Heart right ventricle (tissue), 16 donors: ENCODE measurements around the gene NUBPL. TPM values are rescaled to one million over a fixed set of nuclear protein-coding genes. Genes with fewer than 3 reads are reported as not detected.

Source experiments
- ATAC-seq, 8 donors: fragments of 200-7000 bp; cut with Tn5 transposase; one replicate each; pipeline ENCODE4 v1.9.1; 2020; ENCODE audit warnings: mild to moderate bottlenecking in 8 of 8, moderate library complexity in 8 of 8, moderate number of reproducible peaks in 1 of 8
- DNase-seq, 2 donors: peaks; one replicate each; pipeline ENCODE4 v3.0.0-alpha.2; 2020
- H3K27ac ChIP-seq, 10 donors: fragments of 200-600 bp; sonication (generic) in 2 of 10; one replicate each; pipeline versions ENCODE4 v1.5.0 to v1.8.0; 2020 to 2022; ENCODE audit warnings: mild to moderate bottlenecking in 3 of 10
- H3K27me3 ChIP-seq, 7 donors: fragments of 200-600 bp; one replicate each; pipeline ENCODE4 v1.8.0; 2021 to 2022; ENCODE audit warnings: mild to moderate bottlenecking in 2 of 7
- H3K36me3 ChIP-seq, 9 donors: fragments of 200-600 bp; sonication (generic) in 1 of 9; one replicate each; pipeline versions ENCODE4 v1.5.0 to v1.8.0; 2020 to 2022; ENCODE audit warnings: mild to moderate bottlenecking in 2 of 9
- H3K4me1 ChIP-seq, 9 donors: fragments of 200-600 bp; sonication (generic) in 1 of 9; one replicate each; pipeline versions ENCODE4 v1.5.0 to v1.8.0; 2020 to 2022; ENCODE audit warnings: mild to moderate bottlenecking in 4 of 9
- H3K4me3 ChIP-seq, 10 donors: fragments of 200-600 bp; sonication (generic) in 2 of 10; one replicate each; pipeline versions ENCODE4 v1.5.0 to v1.8.0; 2020 to 2022; ENCODE audit warnings: mild to moderate bottlenecking in 7 of 10, moderate library complexity in 2 of 10
- H3K9me3 ChIP-seq, 11 donors: fragments of 200-600 bp in 10 of 11; sonication (generic) in 2 of 11; one replicate each; pipeline versions ENCODE4 v1.5.0 to v1.8.0; 2013 to 2022; ENCODE audit warnings: mild to moderate bottlenecking in 2 of 11, control low read depth in 1 of 11, moderate library complexity in 1 of 11
- WGBS, 2 donors: extraction: QIAGEN DNeasy Blood & Tissue Kit; methylation state at CpG; one replicate each; pipeline ENCODE4 v1.1.7; 2013; ENCODE audit warnings: inconsistent platforms in 1 of 2; 5-methylcytosine and 5-hydroxymethylcytosine counted together
- intact Hi-C, 10 donors: fragments of 100-400 bp; cut with DNase I; formaldehyde crosslinking; loops; one replicate each; pipeline versions ENCODE4 v1.11.1 to v1.14.2; 2022
- polyA plus RNA-seq, 2 donors: library from polyadenylated mRNA; stranded (reverse); fragments of 200-250 nt; gene quantifications; one replicate each; pipeline ENCODE4 v1.2.3, GENCODE V29; 2013
- total RNA-seq, 10 donors: library from RNA; stranded (reverse); fragmentation: NEBNext Ultra II Directional in 3 of 10; extraction: Animal tissue kit (Norgen Biotek cat#: 25700) in 3 of 10; gene quantifications; one replicate each; pipeline versions ENCODE4 v1.2.1 to v1.2.4, GENCODE V29; 2021 to 2023
- TF ChIP-seq, protein P1 (sequence below), 9 donors: fragments of 200-600 bp; sonication (generic) in 2 of 9; IDR thresholded peaks; one replicate each; pipeline versions ENCODE4 v1.5.0 to v1.8.0; 2021 to 2022; ENCODE audit warnings: antibody characterized with exemption in 9 of 9, mild to moderate bottlenecking in 5 of 9, moderate library complexity in 1 of 9
- donor health status: Arrhythmogenic right ventricular cardiomyopathy.
- donor health status: ischemic (EF 13 %, LVEDD 7.1; RV severe dilation, severe dysfunction).
- donor health status: healthy with polysubstance abuse.
- donor health status: DM: no; HTN: yes; CAD: no.
- donor health status: DM: no; HTN: no; CAD: no.
- donor health status: ischemic (EF 25% LVEDD 6.9; RV normal size, moderate dysfunction).
- donor health status: ischemic (EF 25% LVEDD 5.7; RV mildly dilated, moderate dysfunction).
- donor health status: healthy.
- donor health status: DM: yes; HTN: yes; CAD: no.
- donor health status: Ischemic cardiomyopathy.
- donor health status: ischemic (EF 35%, LVEDD 5.7; RV mildly dilated, moderate dysfunction).
- donor health status: nonischemic (EF 11% LVEDD 7.7; RV severe dilation, severe dysfunction).
- donor health status: DM: yes; HTN: yes; CAD: no.
- donor health status: PGD.
- donor health status: ischemic (EF 29% LVEDD 5.4; RV normal size, mild dysfunction).
- donor health status: nonischemic (EF 23%, LVEDD 6.1; RV moderate dilation, normal function).

Gene NUBPL
- total and polyA plus RNA-seq, 12 donors: 4.0 to 32.0 (median 24.1) TPM

DNA sequence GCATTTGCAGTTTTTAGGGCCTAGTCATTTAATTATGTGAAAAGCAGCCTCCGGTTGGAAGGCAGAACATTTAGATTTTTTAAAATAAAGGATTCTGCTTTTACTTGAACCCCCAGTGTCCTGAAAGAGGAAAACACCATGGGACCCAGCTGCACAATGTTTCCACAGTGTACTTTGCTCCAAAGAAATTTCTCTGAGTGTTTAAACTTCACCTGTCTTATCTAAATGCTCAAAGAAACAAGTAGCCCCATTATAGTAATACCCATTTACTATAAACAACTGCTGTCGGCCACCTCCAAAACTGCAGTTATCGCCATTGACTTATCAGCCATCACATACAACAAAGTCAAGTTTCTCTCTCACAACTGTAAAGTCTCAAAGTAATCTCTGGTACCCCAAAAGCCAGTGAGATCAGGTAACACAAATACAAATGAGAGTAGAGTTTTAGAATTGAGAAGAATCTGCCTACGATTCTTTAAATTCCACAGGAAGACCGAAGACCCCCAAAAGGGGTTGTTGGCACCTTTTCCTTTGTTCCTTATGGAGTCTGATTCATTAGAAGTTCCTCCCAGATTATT is 205.2 kb downstream of the NUBPL start:
- Histone ChIP-seq H3K4me3 (no peak overlapping the region), H3K27ac (no peak overlapping the region), H3K4me1 (peaks cover 0 to 18% (median 8%) of the 10 kb centered on the region in 9 donors), H3K36me3 (no peaks in the 10 kb centered on the region), H3K27me3 (no peaks in the 10 kb centered on the region), H3K9me3 (no peaks in the 10 kb centered on the region)
- 85 to 96% methylated on average over 5 of the region's 5 CpGs for WGBS, 2 donors
- ATAC-seq (no peak), DNase-seq (no peak)
- intact Hi-C loops: no loop called here
- TF ChIP-seq, protein P1, sequence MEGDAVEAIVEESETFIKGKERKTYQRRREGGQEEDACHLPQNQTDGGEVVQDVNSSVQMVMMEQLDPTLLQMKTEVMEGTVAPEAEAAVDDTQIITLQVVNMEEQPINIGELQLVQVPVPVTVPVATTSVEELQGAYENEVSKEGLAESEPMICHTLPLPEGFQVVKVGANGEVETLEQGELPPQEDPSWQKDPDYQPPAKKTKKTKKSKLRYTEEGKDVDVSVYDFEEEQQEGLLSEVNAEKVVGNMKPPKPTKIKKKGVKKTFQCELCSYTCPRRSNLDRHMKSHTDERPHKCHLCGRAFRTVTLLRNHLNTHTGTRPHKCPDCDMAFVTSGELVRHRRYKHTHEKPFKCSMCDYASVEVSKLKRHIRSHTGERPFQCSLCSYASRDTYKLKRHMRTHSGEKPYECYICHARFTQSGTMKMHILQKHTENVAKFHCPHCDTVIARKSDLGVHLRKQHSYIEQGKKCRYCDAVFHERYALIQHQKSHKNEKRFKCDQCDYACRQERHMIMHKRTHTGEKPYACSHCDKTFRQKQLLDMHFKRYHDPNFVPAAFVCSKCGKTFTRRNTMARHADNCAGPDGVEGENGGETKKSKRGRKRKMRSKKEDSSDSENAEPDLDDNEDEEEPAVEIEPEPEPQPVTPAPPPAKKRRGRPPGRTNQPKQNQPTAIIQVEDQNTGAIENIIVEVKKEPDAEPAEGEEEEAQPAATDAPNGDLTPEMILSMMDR (IDR thresholded peaks at IDR 0.05): no peak

DNA sequence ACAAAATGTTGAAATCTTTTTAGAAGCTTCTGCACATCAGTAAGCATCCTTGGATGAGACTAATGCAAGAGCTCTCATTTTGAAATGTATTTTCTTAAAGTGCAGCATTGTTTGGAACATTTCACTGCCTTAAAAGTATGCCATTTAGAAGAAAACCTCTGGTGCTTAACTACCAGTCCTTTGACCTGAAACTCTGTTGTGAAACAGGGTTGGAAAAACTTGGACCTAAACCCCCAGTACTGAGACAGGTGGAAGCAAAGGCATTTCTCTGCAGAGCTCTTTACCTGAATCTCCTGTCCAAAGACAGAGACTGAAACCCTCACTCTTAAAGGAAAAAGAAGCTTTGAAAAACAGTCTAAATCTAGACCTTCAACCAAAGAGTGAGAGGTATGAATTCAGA is 207.2 kb downstream of the NUBPL start:
- ATAC-seq: no peak
- H3K4me1 ChIP-seq: peaks cover 0 to 18% (median 8%) of the 10 kb centered on the region in 9 donors
- H3K9me3 ChIP-seq: no peaks in the 10 kb centered on the region
- intact Hi-C loops: no loop called here
- H3K36me3 ChIP-seq: no peaks in the 10 kb centered on the region
- TF ChIP-seq, protein P1 (IDR thresholded peaks at IDR 0.05): no peak
- no peak overlapping the region for H3K4me3 ChIP-seq
- DNase-seq: no peak
- H3K27me3 ChIP-seq: no peaks in the 10 kb centered on the region
- H3K27ac ChIP-seq: no peak overlapping the region

DNA sequence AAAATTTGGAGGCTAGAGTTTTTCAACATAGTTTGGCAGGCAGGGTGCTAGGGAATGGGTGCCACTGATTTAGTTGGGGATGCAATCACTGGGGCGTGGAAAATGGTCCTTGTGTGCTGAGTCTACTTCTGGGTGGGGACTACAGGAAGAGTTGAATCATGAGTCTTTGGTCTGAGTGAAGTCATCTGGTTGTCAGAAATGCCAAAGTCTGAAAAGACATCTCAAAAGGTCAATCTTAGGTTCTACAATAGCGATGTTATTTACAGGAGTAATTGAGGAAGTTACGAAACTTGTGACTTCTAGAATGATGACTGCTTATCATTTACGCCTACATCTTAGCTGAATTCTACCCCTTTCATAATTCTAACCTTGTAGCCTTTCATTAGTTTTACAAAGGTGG is 209.1 kb downstream of the NUBPL start:
- Histone ChIP-seq H3K4me1 (peaks cover 0 to 18% (median 8%) of the 10 kb centered on the region in 9 donors), H3K27me3 (no peaks in the 10 kb centered on the region), H3K4me3 (no peak overlapping the region), H3K36me3 (no peaks in the 10 kb centered on the region), H3K27ac (peak overlapping the region in 1 of 10 donors; percentile 32), H3K9me3 (no peaks in the 10 kb centered on the region)
- ATAC-seq (peak; percentile 42 to 94 (median 62)), DNase-seq (no peak)
- intact Hi-C loops: no loop called here
- TF ChIP-seq, protein P1 (IDR thresholded peaks at IDR 0.05): no peak
- 68 to 88% methylated on average over 4 of the region's 4 CpGs for WGBS, 2 donors

DNA sequence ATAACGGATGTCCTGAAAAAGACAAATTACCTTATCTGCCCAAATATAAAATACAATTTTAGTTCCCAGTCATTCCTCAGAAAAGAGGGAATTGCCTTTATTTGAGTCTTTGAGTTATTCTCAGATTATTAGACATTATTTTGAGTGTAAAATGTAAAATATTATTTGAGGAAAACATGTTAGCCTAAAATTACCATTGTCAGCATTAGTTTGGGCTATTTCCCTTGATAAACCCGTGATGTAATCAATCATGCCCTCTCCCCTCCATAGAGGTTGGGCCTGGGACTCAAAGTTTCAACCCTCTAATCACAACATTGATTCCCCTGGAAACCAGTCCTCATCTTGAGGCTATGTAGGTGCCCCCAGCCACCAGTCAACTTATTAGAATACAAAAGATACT is 213.4 kb downstream of the NUBPL start:
- Histone ChIP-seq H3K27me3 (no peaks in the 10 kb centered on the region), H3K36me3 (no peaks in the 10 kb centered on the region), H3K9me3 (no peaks in the 10 kb centered on the region), H3K4me1 (peaks cover 0 to 22% (median 8%) of the 10 kb centered on the region in 9 donors), H3K4me3 (no peak overlapping the region), H3K27ac (no peak overlapping the region)
- TF ChIP-seq, protein P1 (IDR thresholded peaks at IDR 0.05): no peak
- WGBS, 2 donors: 97 to 98% methylated on average over 2 of the region's 2 CpGs
- ATAC-seq (no peak), DNase-seq (no peak)
- intact Hi-C loops: no loop called here
